Measurements from ENCODE around the gene VSX2. TPM values are rescaled to one million over a fixed set of nuclear protein-coding genes. Genes with fewer than 3 reads are reported as not detected.
A peak's percentile ranks its signal among the peaks of the same experiment; 100 is the strongest.

VSX2 gene
- total RNA-seq, 1 experiment from 2014 or later = not detected

GRCh38 chr14:74259513-74259912, 20.3 kb downstream of the VSX2 start:
- Histone ChIP-seq H4K91ac (ENCODE audit: insufficient read length, low read depth, low read length) (no peak overlapping the region), H3K23me2 (ENCODE audit: insufficient read length, low read depth, low read length, poor library complexity, severe bottlenecking) (peaks cover 9% of the 10 kb centered on the region), H3K9me3 (ENCODE audit: control insufficient read depth, low read depth, low read length) (no peaks in the 10 kb centered on the region), H2BK12ac (ENCODE audit: insufficient read length, low read depth, low read length) (no peak overlapping the region), H3K4me1 (ENCODE audit: insufficient read depth, low read length) (no peaks in the 10 kb centered on the region), H3K27ac (ENCODE audit: insufficient read length, low read depth, low read length) (no peak overlapping the region), H3K18ac (ENCODE audit: insufficient read length, low read depth, low read length) (no peak overlapping the region), H3K4me2 (ENCODE audit: insufficient read depth, insufficient read length, low read length) (no peak overlapping the region), H3K14ac (ENCODE audit: insufficient read depth, low read length) (no peak overlapping the region), H3K9ac (ENCODE audit: extremely low read depth, insufficient read length, low read length) (no peak overlapping the region), H3K23ac (ENCODE audit: insufficient read length, low read depth, low read length) (no peak overlapping the region), H2AFZ (ENCODE audit: low read length) (no peak overlapping the region), H2BK5ac (ENCODE audit: insufficient read length, low read length) (no peak overlapping the region), H2BK15ac (ENCODE audit: low read depth, low read length) (no peak overlapping the region), H3K79me2 (ENCODE audit: insufficient read depth, low read length) (no peaks in the 10 kb centered on the region), H3K27me3 (ENCODE audit: insufficient read depth, low read length) (peaks cover 12% of the 10 kb centered on the region; the same call in 1 of the 2 replicates), H3K56ac (ENCODE audit: insufficient read length, low read depth, low read length) (no peak overlapping the region), H2AK5ac (ENCODE audit: insufficient read length, low read length) (no peak overlapping the region), H4K8ac (replicated peaks; ENCODE audit: insufficient read length, low read depth, low read length) (no peak overlapping the region), H2BK120ac (ENCODE audit: low read depth, low read length, poor library complexity, severe bottlenecking) (no peak overlapping the region), H2BK20ac (ENCODE audit: low read depth, low read length, poor library complexity, severe bottlenecking) (no peak overlapping the region), H3K79me1 (ENCODE audit: insufficient read depth, low read depth, low read length, poor library complexity, severe bottlenecking) (no peaks in the 10 kb centered on the region), H4K5ac (ENCODE audit: insufficient read length, low read depth, low read length) (no peak overlapping the region), H3K4ac (ENCODE audit: low read depth, low read length) (no peak overlapping the region), H3T11ph (ENCODE audit: low read length) (no peak overlapping the region), H4K20me1 (ENCODE audit: control insufficient read depth, insufficient read depth, insufficient read length) (no peaks in the 10 kb centered on the region)
- Mint-ChIP-seq H3K27ac (no peak overlapping the region), H3K4me3 (peak overlapping the region in 1 of 2 experiments; percentile 89; a peak in 1 of 5 replicates), H3K4me1 (0 out of 4 replicates have a peak, but pooled peaks cover 0 to 3% of the 10 kb centered on the region in 2 experiments), H3K36me3 (ENCODE audit: insufficient read depth in 1 of 3, low read depth in 3 of 3) (no peaks in the 10 kb centered on the region), H3K9me3 (no peaks in the 10 kb centered on the region; a peak in 1 of 5 replicates), H3K27me3 (ENCODE audit: low read depth) (peaks cover 47% of the 10 kb centered on the region)
- DNase-seq = no peak
- WGBS (ENCODE audit: extremely low coverage, insufficient read length, low lambda C conversion rate) = no CpG with 5 or more reads among the region's 12 CpGs
- TF ChIP-seq CTCF (conservative IDR thresholded peaks at IDR 0.05) = no peak

All from H9 (cell line).